Measurements from ENCODE around the gene PIEZO1. TPM values are rescaled to one million over a fixed set of nuclear protein-coding genes. Genes with fewer than 3 reads are reported as not detected.

The PIEZO1 gene
- total RNA-seq, 1 donor from 2014 or later, result 160 TPM

DNA sequence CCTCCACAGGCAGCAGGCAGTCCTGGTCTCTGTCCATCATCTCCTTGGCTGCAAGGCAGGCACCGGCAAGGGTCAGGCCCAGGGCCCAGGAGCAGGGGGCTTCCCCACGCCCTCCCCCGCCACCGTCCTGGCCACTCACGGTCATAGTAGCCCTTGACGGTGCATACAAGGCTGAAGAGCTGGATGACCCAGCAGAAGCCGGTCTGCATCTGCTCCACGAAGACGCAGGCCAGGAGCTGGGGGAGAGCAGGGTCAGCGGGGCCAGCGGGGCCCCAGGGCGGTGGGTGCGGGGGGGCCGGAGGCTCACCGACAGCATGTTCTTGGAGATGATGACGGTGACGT, 58.6 kb downstream of the PIEZO1 start:
- Mint-ChIP-seq H3K4me3 (no peak overlapping the region), H3K36me3 (peaks cover 10% of the 10 kb centered on the region), H3K9me3 (no peaks in the 10 kb centered on the region)

DNA sequence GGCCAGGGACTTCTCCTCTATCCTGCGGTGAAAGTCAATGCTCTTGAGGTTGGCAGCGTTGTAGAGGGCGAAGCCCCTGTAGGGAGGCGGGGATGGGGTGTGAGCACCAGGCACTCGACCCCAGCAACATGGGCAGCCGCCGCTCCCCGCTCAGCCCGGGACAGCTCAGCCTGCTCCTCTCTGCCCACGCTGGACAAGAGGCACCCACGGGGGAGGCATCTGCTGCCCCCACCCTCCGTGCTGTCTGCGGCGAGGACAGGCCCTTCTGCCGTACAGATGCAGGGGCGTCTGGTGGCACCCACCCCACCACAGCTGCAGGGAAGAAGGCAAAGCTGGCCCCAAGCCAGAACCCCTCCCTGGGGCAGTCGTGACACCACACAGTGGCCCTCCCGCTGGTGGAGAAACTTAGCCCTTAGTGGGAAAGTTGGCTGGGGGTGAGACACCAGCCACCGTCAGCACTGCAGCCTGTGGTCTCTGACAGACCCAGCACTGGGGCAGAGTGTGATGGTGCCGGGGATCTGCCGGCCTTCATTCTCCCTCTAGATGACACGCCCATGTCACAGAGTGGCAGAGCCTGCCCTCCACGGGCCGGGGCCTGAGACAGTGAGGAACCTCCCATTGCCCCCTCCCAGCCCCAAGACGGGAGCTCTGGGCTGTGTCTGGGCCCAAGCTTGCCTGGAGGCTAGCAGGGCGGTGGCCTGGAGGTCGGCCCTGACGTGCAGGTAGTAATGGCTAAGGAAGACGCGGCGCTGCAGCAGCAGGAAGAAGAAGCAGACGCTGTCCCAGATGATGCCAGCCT, 59.2 kb downstream of the PIEZO1 start:
- TF ChIP-seq CTCF (IDR thresholded peaks at IDR 0.05; ENCODE audit: unreplicated experiment), result no peak
- H3K36me3 Mint-ChIP-seq, result peaks cover 6% of the 10 kb centered on the region
- H3K27ac Mint-ChIP-seq, result no peak overlapping the region
- H3K4me3 Mint-ChIP-seq, result no peak overlapping the region
- H3K9me3 Mint-ChIP-seq, result no peaks in the 10 kb centered on the region
- H3K27me3 Mint-ChIP-seq (ENCODE audit: low read depth), result no peaks in the 10 kb centered on the region
- no peaks in the 10 kb centered on the region for H3K4me1 Mint-ChIP-seq
- DNase-seq (ENCODE audit: low spot score in 2 of 2, unreplicated experiment in 2 of 2), result no peak

More for the DNA sequence above, 58.6 kb downstream of the PIEZO1 start:
- no peak for TF ChIP-seq CTCF (IDR thresholded peaks at IDR 0.05; ENCODE audit: unreplicated experiment)
- H3K27ac Mint-ChIP-seq, result no peak overlapping the region
- no peak for DNase-seq (ENCODE audit: low spot score in 2 of 2, unreplicated experiment in 2 of 2)
- no peaks in the 10 kb centered on the region for H3K27me3 Mint-ChIP-seq (ENCODE audit: low read depth)
- H3K4me1 Mint-ChIP-seq, result no peaks in the 10 kb centered on the region

DNA sequence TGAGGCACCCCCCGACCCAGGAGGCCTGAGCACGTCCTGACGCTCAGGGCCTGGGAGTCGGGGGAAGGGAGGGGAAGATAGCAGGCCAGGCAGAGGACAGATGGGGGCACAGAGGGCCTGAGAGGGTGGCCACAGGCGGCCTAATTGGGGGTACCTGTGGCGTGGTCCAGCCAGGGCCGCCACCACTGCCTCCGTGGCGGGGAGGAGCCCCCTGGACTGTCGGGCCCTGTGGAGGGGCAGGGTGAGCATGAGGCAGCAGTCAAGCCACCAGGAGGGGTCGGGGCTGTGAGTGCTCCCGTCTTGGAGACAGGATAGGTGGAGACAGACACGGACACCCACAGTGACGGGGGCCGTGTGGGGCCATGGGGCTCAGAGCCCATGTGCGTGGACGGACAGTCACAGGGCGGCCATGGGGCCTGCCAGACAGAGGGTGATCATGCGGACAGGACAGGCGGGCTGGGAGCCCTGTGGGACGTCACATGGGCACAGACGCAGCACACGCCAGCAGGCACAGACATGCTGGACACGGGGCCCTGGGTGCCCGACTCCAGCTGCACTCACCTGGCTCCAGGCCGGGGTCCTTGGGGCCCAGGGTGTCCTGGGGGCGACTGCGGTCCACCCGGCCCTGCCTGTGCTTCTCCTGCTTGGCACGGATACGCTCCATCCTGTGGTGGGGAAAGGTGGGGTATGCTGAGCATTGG, 60.0 kb downstream of the PIEZO1 start:
- Mint-ChIP-seq H3K36me3 (peaks cover 10% of the 10 kb centered on the region), H3K9me3 (no peaks in the 10 kb centered on the region), H3K4me1 (no peaks in the 10 kb centered on the region), H3K4me3 (no peak overlapping the region), H3K27ac (no peak overlapping the region), H3K27me3 (ENCODE audit: low read depth) (no peaks in the 10 kb centered on the region)
- TF ChIP-seq CTCF (IDR thresholded peaks at IDR 0.05; ENCODE audit: unreplicated experiment), result no peak
- DNase-seq (ENCODE audit: low spot score in 2 of 2, unreplicated experiment in 2 of 2), result no peak

- H3K36me3 Mint-ChIP-seq, result peaks cover 11% of the 10 kb centered on the region
- H3K27ac Mint-ChIP-seq, result no peak overlapping the region
- H3K9me3 Mint-ChIP-seq, result no peaks in the 10 kb centered on the region
- no peaks in the 10 kb centered on the region for H3K4me1 Mint-ChIP-seq
- no peak overlapping the region for H3K4me3 Mint-ChIP-seq
- DNase-seq (ENCODE audit: low spot score in 2 of 2, unreplicated experiment in 2 of 2), result no peak
- TF ChIP-seq CTCF (IDR thresholded peaks at IDR 0.05; ENCODE audit: unreplicated experiment), result no peak
- no peaks in the 10 kb centered on the region for H3K27me3 Mint-ChIP-seq (ENCODE audit: low read depth)
These were observed 61.1 kb downstream of the PIEZO1 start for GRCh38 chr16:88723911-88724310.

GRCh38 chr16:88723507-88723887, 61.5 kb downstream of the PIEZO1 start:
- Mint-ChIP-seq H3K27me3 (ENCODE audit: low read depth) (no peaks in the 10 kb centered on the region), H3K36me3 (peaks cover 11% of the 10 kb centered on the region), H3K9me3 (no peaks in the 10 kb centered on the region), H3K27ac (no peak overlapping the region), H3K4me3 (no peak overlapping the region), H3K4me1 (no peaks in the 10 kb centered on the region)
- DNase-seq (ENCODE audit: low spot score in 2 of 2, unreplicated experiment in 2 of 2), result no peak
- TF ChIP-seq CTCF (IDR thresholded peaks at IDR 0.05; ENCODE audit: unreplicated experiment), result no peak
